RWPE1 (cell line): ENCODE measurements around the gene TEX22.
A peak's percentile ranks its signal among the peaks of the same experiment; 100 is the strongest.

Experiments used
- CTCF ChIA-PET: fragments of 350-600 bp; sonication (Branson Sonifier 250); formaldehyde crosslinking; extraction: SDS; loops from one replicate; lab custom pipeline; 2021; lab: Yijun Ruan, JAX
- POLR2A ChIA-PET: fragments of 400-600 bp; formaldehyde crosslinking; extraction: SDS; loops from one replicate; lab custom pipeline; 2020; ENCODE audit warnings: antibody characterized with exemption; ENCODE audit not compliant: low non-redundant PET; lab: Yijun Ruan, JAX
- DNase-seq: peaks from one replicate; pipeline ENCODE4 v3.0.0; 2012; ENCODE audit warnings: low spot score
- H3K27ac ChIP-seq: fragments of 450-650 bp; 2 replicates; pipeline ENCODE4 v1.5.1; 2017
- CTCF ChIP-seq: fragments of 450-650 bp; conservative IDR thresholded peaks from 2 replicates; pipeline ENCODE4 v1.5.1; 2017; ENCODE audit warnings: low read depth, mild to moderate bottlenecking

Gene TEX22

GRCh38 chr14:105368910-105369652 is 29.3 kb upstream of the TEX22 start:
- DNase-seq = no peak
- ChIA-PET POLR2A (no interaction called here), CTCF (interaction anchor here (0.6 to 0.7 kb wide), 2 partner anchors 121 to 123 kb away, joined by 3 to 4 read pairs; no protein-coding TSS in a partner anchor)
- no peak for TF ChIP-seq CTCF
- no peak overlapping the region for H3K27ac ChIP-seq

GRCh38 chr14:105369653-105370040 is 28.7 kb upstream of the TEX22 start:
- CTCF ChIA-PET = interaction anchor here (1.0 kb wide), 1 partner anchor 120 kb away, joined by 5 read pairs; no protein-coding TSS in a partner anchor
- H3K27ac ChIP-seq = no peak overlapping the region
- TF ChIP-seq CTCF = no peak
- DNase-seq = no peak
- POLR2A ChIA-PET = no interaction called here

- ChIA-PET POLR2A (no interaction called here), CTCF (interaction anchor here (0.7 to 1.4 kb wide), 4 partner anchors 13 to 162 kb away, joined by 3 to 7 read pairs (median 3); no protein-coding TSS in a partner anchor)
- DNase-seq = peak; percentile 52
These were observed 23.9 kb upstream of the TEX22 start for GRCh38 chr14:105374389-105374788.

GRCh38 chr14:105375635-105376057 is 22.7 kb upstream of the TEX22 start:
- CTCF ChIA-PET = no interaction called here
- no peak for DNase-seq

More at GRCh38 chr14:105374389-105374788, 23.9 kb upstream of the TEX22 start:
- TF ChIP-seq CTCF = no peak; the same call in 1 of the 2 replicates
- no peak overlapping the region for H3K27ac ChIP-seq

GRCh38 chr14:105376521-105377440 is 21.6 kb upstream of the TEX22 start:
- H3K27ac ChIP-seq = no peak overlapping the region
- CTCF ChIA-PET = no interaction called here
- POLR2A ChIA-PET = no interaction called here

More at GRCh38 chr14:105375635-105376057, 22.7 kb upstream of the TEX22 start:
- POLR2A ChIA-PET = no interaction called here
- no peak for TF ChIP-seq CTCF
- no peak overlapping the region for H3K27ac ChIP-seq

More at GRCh38 chr14:105376521-105377440, 21.6 kb upstream of the TEX22 start:
- no peak for DNase-seq
- no peak for TF ChIP-seq CTCF
